DOHH2 (cell line): ENCODE results near the gene GMDS.

Experiments used
- CTCF ChIP-seq: fragments of 200-600 bp; sonication (generic); IDR thresholded peaks from one replicate; pipeline ENCODE4 v1.5.1; 2014; ENCODE audit warnings: antibody characterized with exemption, mild to moderate bottlenecking, low read depth, low read length; ENCODE audit not compliant: poor library complexity, severe bottlenecking
- EZH2phosphoT487 ChIP-seq: fragments of 200-600 bp; sonication (generic); IDR thresholded peaks from 2 replicates; pipeline ENCODE4 v1.6.1; 2017; ENCODE audit warnings: borderline replicate concordance, mild to moderate bottlenecking, antibody characterized with exemption, low read length, moderate library complexity, mixed read lengths

GRCh38 chr6:2191390-2191740, 54.0 kb downstream of the GMDS start:
- TF ChIP-seq CTCF (no peak), EZH2phosphoT487 (no peak)
